OCI-LY1 (cell line): ENCODE measurements around the gene TTLL9.

Experiments used
- H2AFZ ChIP-seq: fragments of 200-600 bp; sonication (generic), shearing (Covaris generic); 2 replicates; pipeline ENCODE4 v1.6.0; 2014; ENCODE audit warnings: antibody characterized with exemption, mild to moderate bottlenecking, low read length
- H3F3A ChIP-seq: fragments of 200-600 bp; sonication (generic), shearing (Covaris generic); 2 replicates; pipeline ENCODE4 v1.6.0; 2014; ENCODE audit warnings: mild to moderate bottlenecking, antibody characterized with exemption, low read length, moderate library complexity; ENCODE audit not compliant: insufficient read depth
- H3K27ac ChIP-seq: fragments of 200-600 bp; sonication (generic); 2 replicates; pipeline ENCODE4 v1.5.1; 2014; ENCODE audit warnings: low read length, mixed run types, mild to moderate bottlenecking, low read depth; ENCODE audit not compliant: poor library complexity, severe bottlenecking
- H3K27me3 ChIP-seq: fragments of 200-600 bp; sonication (generic); 2 replicates; pipeline ENCODE4 v1.6.0; 2014; ENCODE audit warnings: antibody characterized with exemption, mild to moderate bottlenecking, low read length, moderate library complexity; ENCODE audit not compliant: insufficient read depth
- H3K36me3 ChIP-seq: fragments of 200-600 bp; sonication (generic); 2 replicates; pipeline ENCODE4 v1.6.1; 2014; ENCODE audit warnings: mild to moderate bottlenecking, antibody characterized with exemption, low read length, moderate library complexity, mixed read lengths; ENCODE audit not compliant: insufficient read depth
- H3K4me1 ChIP-seq: fragments of 200-600 bp; sonication (generic); 2 replicates; pipeline ENCODE4 v1.5.1; 2014; ENCODE audit warnings: mild to moderate bottlenecking, low read length, moderate library complexity; ENCODE audit not compliant: insufficient read depth, severe bottlenecking
- H3K4me2 ChIP-seq: fragments of 200-600 bp; sonication (generic), shearing (Covaris generic); 2 replicates; pipeline ENCODE4 v1.6.1; 2014; ENCODE audit warnings: low read length
- H3K4me3 ChIP-seq: fragments of 200-600 bp; sonication (generic); 2 replicates; pipeline ENCODE4 v1.5.1; 2014; ENCODE audit warnings: low read length, low read depth, mild to moderate bottlenecking, mixed read lengths; ENCODE audit not compliant: poor library complexity, severe bottlenecking
- H3K79me2 ChIP-seq: fragments of 200-600 bp; shearing (Covaris generic); 2 replicates; pipeline ENCODE4 v1.6.1; 2016; ENCODE audit warnings: mixed run types, low read length, mixed read lengths; ENCODE audit not compliant: insufficient read depth
- H3K9ac ChIP-seq: fragments of 200-600 bp; sonication (generic), shearing (Covaris generic); 2 replicates; pipeline ENCODE4 v1.6.1; 2014; ENCODE audit warnings: mild to moderate bottlenecking, low read length, mixed read lengths
- H3K9me2 ChIP-seq: fragments of 200-600 bp; sonication (generic), shearing (Covaris generic); 2 replicates; pipeline ENCODE4 v1.6.1; 2014; ENCODE audit warnings: low read depth, mild to moderate bottlenecking, low read length, mixed read lengths
- H3K9me3 ChIP-seq: fragments of 200-600 bp; shearing (Covaris generic); 2 replicates; pipeline ENCODE4 v1.6.1; 2014; ENCODE audit warnings: low read length, mixed read lengths
- H4K20me1 ChIP-seq: fragments of 200-600 bp; sonication (generic), shearing (Covaris generic); 2 replicates; pipeline ENCODE4 v1.6.0; 2016; ENCODE audit warnings: mild to moderate bottlenecking, low read length; ENCODE audit not compliant: insufficient read depth
- CTCF ChIP-seq: fragments of 200-600 bp; sonication (generic), shearing (Covaris generic); IDR thresholded peaks from 2 replicates; pipeline ENCODE4 v1.5.1; 2017; ENCODE audit warnings: mild to moderate bottlenecking, antibody characterized with exemption, low read length, moderate library complexity, mixed read lengths
- EZH2 ChIP-seq: fragments of 200-600 bp; sonication (generic), shearing (Covaris generic); IDR thresholded peaks from 2 replicates; pipeline ENCODE4 v1.8.0; 2017; ENCODE audit warnings: borderline replicate concordance, mixed run types, mild to moderate bottlenecking, antibody characterized with exemption, low read length, moderate library complexity, mixed read lengths

TTLL9 gene

GRCh38 chr20:31903627-31904386 lies 33.4 kb downstream of the TTLL9 start:
- H3K27me3 ChIP-seq: peaks cover 12% of the 10 kb centered on the region; the same call in 1 of the 2 replicates
- no peak overlapping the region for H3K9ac ChIP-seq
- no peaks in the 10 kb centered on the region for H4K20me1 ChIP-seq
- no peaks in the 10 kb centered on the region for H3K9me2 ChIP-seq
- no peak overlapping the region for H3K27ac ChIP-seq
- H3K4me3 ChIP-seq: no peak overlapping the region
- H3K4me2 ChIP-seq: no peak overlapping the region
- H3K36me3 ChIP-seq: no peaks in the 10 kb centered on the region
- H3K9me3 ChIP-seq: no peaks in the 10 kb centered on the region
- TF ChIP-seq CTCF (no peak), EZH2 (no peak)
- no peaks in the 10 kb centered on the region for H3F3A ChIP-seq
- H2AFZ ChIP-seq: no peak overlapping the region
- H3K4me1 ChIP-seq: no peaks in the 10 kb centered on the region
- no peaks in the 10 kb centered on the region for H3K79me2 ChIP-seq

- Histone ChIP-seq H3K36me3 (no peaks in the 10 kb centered on the region), H4K20me1 (no peaks in the 10 kb centered on the region), H2AFZ (no peak overlapping the region), H3K9ac (no peak overlapping the region), H3K4me2 (no peak overlapping the region), H3K27ac (no peak overlapping the region), H3K4me1 (no peaks in the 10 kb centered on the region), H3K27me3 (peaks cover 7% of the 10 kb centered on the region; the same call in 1 of the 2 replicates), H3K79me2 (no peaks in the 10 kb centered on the region), H3F3A (no peaks in the 10 kb centered on the region), H3K9me2 (no peaks in the 10 kb centered on the region), H3K4me3 (no peak overlapping the region), H3K9me3 (no peaks in the 10 kb centered on the region)
- TF ChIP-seq CTCF (no peak), EZH2 (no peak)
These were observed 35.6 kb downstream of the TTLL9 start for GRCh38 chr20:31906001-31906400.

- Histone ChIP-seq H3K79me2 (no peaks in the 10 kb centered on the region), H3K4me3 (no peak overlapping the region), H3K9me3 (no peaks in the 10 kb centered on the region), H3K4me1 (no peaks in the 10 kb centered on the region), H3K36me3 (no peaks in the 10 kb centered on the region), H4K20me1 (no peaks in the 10 kb centered on the region), H3K27ac (no peak overlapping the region), H3K27me3 (peaks cover 7% of the 10 kb centered on the region; the same call in 1 of the 2 replicates), H3K4me2 (no peak overlapping the region), H2AFZ (no peak overlapping the region), H3K9me2 (no peaks in the 10 kb centered on the region), H3K9ac (no peak overlapping the region), H3F3A (no peaks in the 10 kb centered on the region)
- TF ChIP-seq CTCF (no peak), EZH2 (no peak)
These were observed 36.6 kb downstream of the TTLL9 start for GRCh38 chr20:31907046-31907445.
